COLO829 (cell line): ENCODE data around the gene LRRC70.
"Not testable (repeated sequence)": the region's sequence is repeated elsewhere in the genome, so short reads cannot be mapped to it uniquely, and the experiment has no call there.

ENCODE experiments used
- DNase-seq: peaks from one replicate; pipeline ENCODE4 v3.0.0; 2012; ENCODE audit warnings: low spot score

Gene LRRC70

GRCh38 chr5:62608529-62609511 lies 30.2 kb downstream of the LRRC70 start:
- DNase-seq: no peak

GRCh38 chr5:62614355-62614754 lies 35.7 kb downstream of the LRRC70 start:
- no peak for DNase-seq

GRCh38 chr5:62616615-62617277 lies 38.1 kb downstream of the LRRC70 start:
- DNase-seq: no peak

- DNase-seq: no peak
Observed at GRCh38 chr5:62617943-62618342, 39.3 kb downstream of the LRRC70 start.

GRCh38 chr5:62620761-62621160 lies 42.1 kb downstream of the LRRC70 start:
- DNase-seq: no peak

- DNase-seq: no peak
Observed at GRCh38 chr5:62621280-62621679, 42.7 kb downstream of the LRRC70 start.

- no peak for DNase-seq
Observed at GRCh38 chr5:62623271-62623670, 44.7 kb downstream of the LRRC70 start.

GRCh38 chr5:62624436-62624835 lies 45.8 kb downstream of the LRRC70 start:
- not testable (repeated sequence) for DNase-seq

GRCh38 chr5:62626534-62626933 lies 47.9 kb downstream of the LRRC70 start:
- no peak for DNase-seq

GRCh38 chr5:62627121-62627520 lies 48.5 kb downstream of the LRRC70 start:
- DNase-seq: no peak

GRCh38 chr5:62627901-62628300 lies 49.3 kb downstream of the LRRC70 start:
- no peak for DNase-seq
